GM21367 (cell line): ENCODE measurements around the gene NDUFA13.

Source experiments
- ATAC-seq: cut with Tn5 transposase; IDR thresholded peaks from one replicate; pipeline ENCODE4 v1.9.1; 2021; ENCODE audit not compliant: unreplicated experiment

The NDUFA13 gene

DNA sequence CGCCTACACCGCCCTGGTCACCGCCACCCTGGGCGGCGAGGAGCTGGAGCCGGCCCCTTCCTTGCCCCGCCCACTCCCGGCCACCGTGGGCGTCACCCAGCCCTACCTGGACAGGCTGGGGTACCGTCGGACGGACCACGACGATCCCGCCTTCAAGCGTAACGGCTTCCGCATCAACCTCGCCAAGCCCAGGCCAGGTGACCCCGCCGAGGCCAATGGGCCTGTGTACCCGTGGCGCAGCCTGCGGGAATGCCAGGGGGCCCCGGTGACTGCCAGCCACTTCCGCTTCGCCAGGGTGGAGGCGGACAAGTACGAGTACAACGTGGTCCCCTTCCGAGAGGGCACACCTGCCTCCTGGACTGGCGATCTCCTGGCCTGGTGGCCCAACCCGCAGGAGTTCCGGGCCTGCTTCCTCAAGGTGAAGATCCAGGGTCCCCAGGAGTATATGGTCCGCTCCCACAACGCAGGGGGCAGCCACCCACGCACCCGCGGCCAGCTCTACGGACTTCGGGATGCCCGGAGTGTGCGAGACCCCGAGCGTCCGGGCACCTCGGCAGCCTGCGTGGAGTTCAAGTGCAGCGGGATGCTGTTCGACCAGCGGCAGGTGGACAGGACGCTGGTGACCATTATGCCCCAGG, 29.0 kb downstream of the NDUFA13 start:
- no peak for ATAC-seq

DNA sequence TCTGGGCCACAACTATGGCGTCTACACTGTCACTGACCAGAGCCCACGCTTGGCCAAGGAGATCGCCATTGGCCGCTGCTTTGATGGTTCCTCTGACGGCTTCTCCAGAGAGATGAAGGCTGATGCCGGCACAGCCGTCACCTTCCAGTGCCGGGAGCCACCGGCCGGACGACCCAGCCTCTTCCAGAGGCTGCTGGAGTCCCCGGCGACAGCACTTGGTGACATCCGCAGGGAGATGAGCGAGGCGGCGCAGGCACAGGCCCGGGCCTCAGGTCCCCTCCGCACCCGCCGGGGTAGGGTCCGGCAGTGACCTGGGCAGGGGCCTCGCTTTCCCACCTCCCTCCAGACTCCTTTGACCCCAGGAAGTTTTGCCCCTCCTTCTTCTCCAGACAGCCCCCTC, 29.7 kb downstream of the NDUFA13 start:
- no peak for ATAC-seq

- ATAC-seq: no peak
These were observed 30.7 kb downstream of the NDUFA13 start for GRCh38 chr19:19546751-19547162.

GRCh38 chr19:19547674-19548336, 31.8 kb downstream of the NDUFA13 start:
- no peak for ATAC-seq

DNA sequence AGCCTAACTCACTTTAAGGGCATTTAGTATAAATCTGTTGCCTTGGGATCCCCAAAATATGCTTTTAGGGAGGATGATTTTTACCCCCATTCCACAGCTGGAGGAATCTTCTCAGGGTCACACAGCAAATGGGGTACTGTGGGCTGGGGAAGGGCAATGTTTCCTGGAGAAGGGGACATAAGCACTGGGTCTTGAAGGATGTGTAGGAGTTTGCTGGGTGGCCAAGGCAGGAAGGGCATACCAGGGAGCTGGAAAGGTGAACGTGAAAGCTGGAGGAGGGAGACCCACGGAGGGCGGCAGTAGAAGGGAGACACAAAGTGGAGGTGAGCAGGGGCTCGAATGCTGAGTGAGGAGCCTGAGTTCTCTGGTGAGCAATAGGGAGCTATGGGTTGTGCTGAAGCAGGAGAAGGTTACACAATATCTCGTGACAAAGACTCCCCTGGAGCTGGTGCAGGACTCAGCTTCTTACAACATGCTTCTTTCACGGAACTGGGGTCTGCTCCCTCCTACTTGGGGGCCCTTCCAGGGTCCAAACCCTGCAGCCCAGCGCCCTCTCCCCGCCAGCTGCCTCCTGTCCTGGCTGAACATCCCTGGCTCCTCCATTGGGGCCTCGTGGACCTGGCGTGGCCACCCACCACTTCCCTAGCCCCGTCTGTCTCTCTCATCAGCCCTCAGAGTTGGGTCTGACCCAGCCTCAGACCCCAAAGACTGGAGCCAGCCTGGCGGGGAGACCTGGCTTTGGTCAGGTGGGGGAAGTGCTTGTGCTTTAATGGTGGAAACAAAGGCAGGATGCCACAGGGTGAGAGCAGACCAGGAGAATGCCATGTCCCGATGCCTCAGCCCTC, 33.1 kb downstream of the NDUFA13 start:
- ATAC-seq: no peak

DNA sequence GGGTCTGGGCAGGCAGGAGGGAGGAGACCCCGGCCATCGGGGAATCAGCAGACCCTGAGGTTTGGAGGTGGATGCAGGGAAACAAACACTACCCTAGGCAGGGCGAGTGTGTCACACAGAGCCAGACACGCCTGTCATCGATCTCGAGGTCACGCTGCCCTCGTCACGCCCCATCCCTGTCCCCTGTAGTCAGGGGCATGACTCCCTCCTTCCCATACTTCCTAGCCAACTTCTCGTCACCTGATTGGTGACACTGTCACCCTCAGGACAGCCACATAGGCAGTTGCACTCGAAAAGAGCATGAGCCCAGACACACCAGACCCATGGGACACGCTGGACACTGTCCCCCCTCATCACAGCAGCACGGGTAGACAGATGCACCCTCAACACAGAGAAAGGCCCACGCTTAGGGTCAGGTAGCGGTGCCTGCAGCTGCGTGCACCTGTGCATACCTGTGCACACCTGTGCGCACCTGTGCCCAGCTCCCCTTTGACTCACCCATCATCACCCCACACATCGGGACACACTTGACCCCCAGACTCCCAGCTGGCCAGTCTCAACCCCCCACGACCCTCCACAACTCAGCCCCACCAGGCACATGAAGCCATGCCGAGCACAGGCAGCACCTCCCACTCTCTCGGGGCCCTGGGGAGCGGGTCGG, 33.9 kb downstream of the NDUFA13 start:
- ATAC-seq: no peak

- no peak for ATAC-seq
These were observed 34.5 kb downstream of the NDUFA13 start for GRCh38 chr19:19550485-19550929.

- ATAC-seq: no peak
These were observed 35.2 kb downstream of the NDUFA13 start for GRCh38 chr19:19550972-19551852.

GRCh38 chr19:19551853-19552192, 35.8 kb downstream of the NDUFA13 start:
- ATAC-seq: no peak

GRCh38 chr19:19552798-19553197, 36.8 kb downstream of the NDUFA13 start:
- ATAC-seq: no peak

DNA sequence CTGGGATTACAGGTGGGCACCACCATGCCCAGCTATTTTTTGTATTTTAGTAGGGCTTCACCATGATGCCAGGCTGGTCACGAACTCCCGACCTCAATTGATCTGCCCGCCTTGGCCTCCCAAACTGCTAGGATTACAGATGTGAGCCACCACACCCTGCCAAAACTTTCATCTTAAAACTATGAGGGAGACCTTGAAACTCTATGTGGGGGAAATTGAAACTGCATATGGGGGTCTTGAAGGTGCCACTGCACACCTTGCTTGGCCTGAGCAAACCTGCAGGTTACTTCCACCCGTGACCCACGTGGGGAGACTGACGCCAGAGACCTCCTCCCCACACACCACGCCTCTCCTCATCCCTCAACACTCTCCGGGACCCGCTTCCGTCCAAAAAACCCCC, 37.6 kb downstream of the NDUFA13 start:
- ATAC-seq: no peak

GRCh38 chr19:19554074-19555023, 38.3 kb downstream of the NDUFA13 start:
- ATAC-seq: no peak

GRCh38 chr19:19558055-19558454, 42.0 kb downstream of the NDUFA13 start:
- ATAC-seq: no peak

- ATAC-seq: no peak
These were observed 42.6 kb downstream of the NDUFA13 start for GRCh38 chr19:19558636-19559035.

GRCh38 chr19:19559931-19560330, 43.9 kb downstream of the NDUFA13 start:
- no peak for ATAC-seq

DNA sequence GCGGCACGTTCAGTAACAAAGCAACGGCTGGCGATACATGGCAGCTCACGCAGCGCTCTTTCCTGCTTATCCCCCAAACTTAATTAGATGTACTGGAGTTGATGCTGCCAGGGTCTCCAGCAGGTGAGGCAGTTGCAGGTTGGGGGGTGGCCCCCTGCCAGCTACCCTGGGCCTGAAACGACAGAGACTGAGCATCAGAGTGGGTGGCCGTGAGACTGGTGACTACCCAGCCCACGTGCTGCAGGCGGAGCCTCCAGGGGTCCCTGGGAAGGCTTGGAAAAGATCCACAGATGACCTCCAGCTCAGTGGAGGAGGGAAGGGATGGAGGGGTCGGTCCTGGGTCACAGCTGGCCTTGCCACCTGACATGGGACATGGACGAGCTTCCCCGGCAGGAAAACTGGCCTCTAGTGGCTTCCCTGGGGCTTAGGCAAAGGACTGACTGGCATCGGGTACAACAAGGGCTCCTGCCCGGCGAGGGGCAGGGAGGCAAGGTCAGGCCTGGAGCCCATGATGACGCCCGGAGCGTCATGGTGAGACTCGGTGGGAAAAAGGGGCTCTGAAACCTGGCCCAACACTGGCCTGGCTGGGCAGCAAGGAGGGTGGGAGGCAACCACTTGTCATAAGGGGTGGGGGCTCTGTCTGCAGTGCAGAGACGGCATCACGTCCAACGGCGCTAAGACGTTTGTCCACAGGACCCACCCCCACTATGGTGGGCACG, 46.1 kb downstream of the NDUFA13 start:
- no peak for ATAC-seq

- ATAC-seq: no peak
These were observed 46.8 kb downstream of the NDUFA13 start for GRCh38 chr19:19562665-19563347.

GRCh38 chr19:19563348-19563848, 47.4 kb downstream of the NDUFA13 start:
- no peak for ATAC-seq
